A549 (cell line): Measurements from ENCODE around the gene DOCK11. TPM values are rescaled to one million over a fixed set of nuclear protein-coding genes. Genes with fewer than 3 reads are reported as not detected.
"Not testable (repeated sequence)": the region's sequence is repeated elsewhere in the genome, so short reads cannot be mapped to it uniquely, and the experiment has no call there.

Experiments used
- ATAC-seq, 2 experiments: fragments of 200-7000 bp in 1 of 2; fragments of >200 bp in 1 of 2; cut with Nextera tagmentation in 1 of 2; cut with Tn5 transposase in 1 of 2; 3 replicates each; pipeline versions ENCODE4 v1.8.0 to v1.9.1; 2018 to 2020; ENCODE audit warnings: mild to moderate bottlenecking in 1 of 2, moderate library complexity in 1 of 2
- CTCF ChIA-PET: fragments of 300-600 bp; sonication (Branson Sonifier 250); formaldehyde crosslinking; extraction: SDS; loops from one replicate; lab custom pipeline; 2021; ENCODE audit warnings: antibody characterized with exemption, inconsistent platforms; lab: Yijun Ruan, JAX
- POLR2A ChIA-PET: fragments of 350-600 bp; formaldehyde crosslinking; extraction: SDS; loops from one replicate; lab custom pipeline; 2021; ENCODE audit warnings: antibody characterized with exemption, inconsistent platforms; lab: Yijun Ruan, JAX
- DNase-seq, 2 experiments: peaks; one replicate each; pipeline versions ENCODE4 v3.0.0 to v3.0.0-alpha.2; 2011 to 2016; ENCODE audit warnings: low read depth in 1 of 2, low spot score in 1 of 2
- FAIRE-seq: peaks from 2 replicates; lab custom pipeline; 2011; peaks lifted over from hg19 to GRCh38; lab: Jason Lieb, UNC
- H3K27ac ChIP-seq, 2 experiments: fragments of >200 bp; sonication (Bioruptor Twin); formaldehyde crosslinking; 3 replicates each; pipeline ENCODE4 v1.5.1; 2016 to 2017
- H3K4me1 ChIP-seq: fragments of >200 bp; sonication (Bioruptor Twin); formaldehyde crosslinking; 3 replicates; pipeline ENCODE4 v1.6.1; 2016
- H3K4me2 ChIP-seq: fragments of >200 bp; sonication (Bioruptor Twin); formaldehyde crosslinking; 3 replicates; pipeline ENCODE4 v1.6.1; 2016
- H3K4me3 ChIP-seq: fragments of >200 bp; sonication (Bioruptor Twin); formaldehyde crosslinking; 3 replicates; pipeline ENCODE4 v1.5.1; 2016
- H3K9me3 ChIP-seq: fragments of >200 bp; sonication (Bioruptor Twin); formaldehyde crosslinking; 3 replicates; pipeline ENCODE4 v1.6.1; 2016
- CEBPB ChIP-seq, 2 experiments: fragments of >200 bp in 1 of 2; sonication (Bioruptor Twin) in 1 of 2; formaldehyde crosslinking in 1 of 2; IDR thresholded peaks; 2 replicates each; pipeline ENCODE4 v1.6.1; 2012 to 2016
- E2F6 ChIP-seq: IDR thresholded peaks from 2 replicates; pipeline ENCODE4 v1.6.1; 2012; ENCODE audit warnings: low read depth, borderline replicate concordance
- FOSL2 ChIP-seq, 2 experiments: fragments of 450-650 bp in 1 of 2; fragments of >200 bp in 1 of 2; sonication (Bioruptor Twin) in 1 of 2; formaldehyde crosslinking; IDR thresholded peaks; 2 replicates each; pipeline versions ENCODE4 v1.5.0 to v1.6.1; 2016 to 2020; ENCODE audit warnings: mild to moderate bottlenecking in 1 of 2, moderate library complexity in 1 of 2
- GATA3 ChIP-seq: IDR thresholded peaks from 2 replicates; pipeline ENCODE4 v1.6.1; 2012; ENCODE audit warnings: borderline replicate concordance
- HEYL ChIP-seq: fragments of 250-450 bp; sonication (Bioruptor Pico); IDR thresholded peaks from 2 replicates; pipeline ENCODE4 v1.8.0; 2021; ENCODE audit warnings: mild to moderate bottlenecking, moderate library complexity
- HOXA7 ChIP-seq: fragments of 250-450 bp; sonication (Bioruptor Pico); IDR thresholded peaks from 2 replicates; pipeline ENCODE4 v1.5.0; 2020; ENCODE audit warnings: mild to moderate bottlenecking, moderate library complexity
- HOXB13 ChIP-seq: fragments of 250-450 bp; sonication (Bioruptor Pico); IDR thresholded peaks from 2 replicates; pipeline ENCODE4 v1.5.0; 2020; ENCODE audit warnings: low read depth, mild to moderate bottlenecking, moderate library complexity
- JUN ChIP-seq, 2 experiments: fragments of >200 bp; sonication (Bioruptor Twin); formaldehyde crosslinking; IDR thresholded peaks; 2 replicates in 1 of 2; 3 replicates in 1 of 2; pipeline ENCODE4 v1.6.1; 2016 to 2017
- RCOR1 ChIP-seq: fragments of 150-350 bp; IDR thresholded peaks from 2 replicates; pipeline ENCODE4 v1.6.1; 2014; ENCODE audit warnings: antibody characterized with exemption, low read length, low read depth
- RFX5 ChIP-seq: fragments of 450-650 bp; IDR thresholded peaks from 2 replicates; pipeline ENCODE4 v1.7.1; 2014; ENCODE audit warnings: antibody characterized with exemption, mild to moderate bottlenecking, moderate library complexity
- TP53 ChIP-seq: fragments of 250-450 bp; sonication (Bioruptor Pico); IDR thresholded peaks from 2 replicates; pipeline ENCODE4 v1.5.0; 2021; ENCODE audit warnings: mild to moderate bottlenecking, moderate library complexity
- USF2 ChIP-seq: fragments of 450-650 bp; IDR thresholded peaks from 2 replicates; pipeline ENCODE4 v1.6.1; 2014; ENCODE audit warnings: antibody characterized with exemption
- WGBS: methylation state at CpG from one replicate; pipeline ENCODE4 v1.1.6; 2017; ENCODE audit errors: missing lambda C conversion rate; 5-methylcytosine and 5-hydroxymethylcytosine counted together
- polyA plus RNA-seq, 4 experiments: library from polyadenylated mRNA; depleted of rRNA in 3 of 4; stranded (reverse); fragments of >200 nt; fragmentation: RNase III in 1 of 4; extraction: RNeasy Plus Mini Kit Qiagen cat#74134 plus additional on column Dnase treatment in 1 of 4; gene quantifications; 2 replicates in 3 of 4; 3 replicates in 1 of 4; pipeline ENCODE4 v1.2.3, GENCODE V29; 2011 to 2017
- TF ChIP-seq, protein P1 (sequence below): fragments of >200 bp; sonication (Bioruptor Twin); formaldehyde crosslinking; IDR thresholded peaks from 2 replicates; pipeline ENCODE4 v1.6.1; 2016
- TF ChIP-seq, protein P2 (sequence below): fragments of >200 bp; sonication (Bioruptor Twin); formaldehyde crosslinking; IDR thresholded peaks from 3 replicates; pipeline ENCODE4 v1.5.1; 2016
- TF ChIP-seq, protein P3 (sequence below): fragments of 250-450 bp; sonication (Bioruptor Pico); IDR thresholded peaks from 2 replicates; pipeline ENCODE4 v1.5.0; 2020; ENCODE audit warnings: low read depth, mild to moderate bottlenecking, moderate library complexity
- TF ChIP-seq, protein P4 (sequence below): IDR thresholded peaks from 2 replicates; pipeline ENCODE4 v1.6.1; 2012

Gene DOCK11
- polyA plus RNA-seq, 2 of the 4 experiments (the other 2 are of a cell fraction), result 5.8 to 9.5 TPM

DNA sequence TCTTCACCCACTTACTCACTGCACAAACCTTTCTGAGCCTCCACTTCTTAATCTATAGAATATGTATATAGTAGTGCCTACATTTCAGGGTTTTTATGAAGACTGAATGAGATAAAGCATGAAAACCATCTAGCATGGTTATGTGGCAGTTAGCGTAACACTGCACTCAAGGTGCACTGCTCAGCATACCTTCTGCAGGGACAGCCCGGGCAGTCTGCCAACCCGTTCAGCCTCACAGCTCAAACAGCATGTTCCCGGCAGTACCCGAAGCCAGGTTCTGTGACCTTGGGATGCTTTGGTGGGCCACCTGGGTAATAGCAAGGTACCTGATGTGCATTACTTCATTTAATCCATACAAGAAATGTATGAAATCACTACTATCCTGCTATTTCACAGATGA is 81.4 kb downstream of the DOCK11 start (continued):
- no peak for TF ChIP-seq USF2

GRCh38 chrX:118579417-118579816 is 83.8 kb downstream of the DOCK11 start:
- Histone ChIP-seq H3K9me3 (no peaks in the 10 kb centered on the region), H3K4me3 (no peak overlapping the region), H3K4me1 (no peaks in the 10 kb centered on the region), H3K4me2 (no peak overlapping the region), H3K27ac (no peak overlapping the region)
- CTCF ChIA-PET, result no interaction called here
- DNase-seq (no peak), FAIRE-seq (no peak), ATAC-seq (no peak)
- TF ChIP-seq, protein P1, sequence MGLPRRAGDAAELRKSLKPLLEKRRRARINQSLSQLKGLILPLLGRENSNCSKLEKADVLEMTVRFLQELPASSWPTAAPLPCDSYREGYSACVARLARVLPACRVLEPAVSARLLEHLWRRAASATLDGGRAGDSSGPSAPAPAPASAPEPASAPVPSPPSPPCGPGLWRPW, result no peak
- TF ChIP-seq, protein P2, sequence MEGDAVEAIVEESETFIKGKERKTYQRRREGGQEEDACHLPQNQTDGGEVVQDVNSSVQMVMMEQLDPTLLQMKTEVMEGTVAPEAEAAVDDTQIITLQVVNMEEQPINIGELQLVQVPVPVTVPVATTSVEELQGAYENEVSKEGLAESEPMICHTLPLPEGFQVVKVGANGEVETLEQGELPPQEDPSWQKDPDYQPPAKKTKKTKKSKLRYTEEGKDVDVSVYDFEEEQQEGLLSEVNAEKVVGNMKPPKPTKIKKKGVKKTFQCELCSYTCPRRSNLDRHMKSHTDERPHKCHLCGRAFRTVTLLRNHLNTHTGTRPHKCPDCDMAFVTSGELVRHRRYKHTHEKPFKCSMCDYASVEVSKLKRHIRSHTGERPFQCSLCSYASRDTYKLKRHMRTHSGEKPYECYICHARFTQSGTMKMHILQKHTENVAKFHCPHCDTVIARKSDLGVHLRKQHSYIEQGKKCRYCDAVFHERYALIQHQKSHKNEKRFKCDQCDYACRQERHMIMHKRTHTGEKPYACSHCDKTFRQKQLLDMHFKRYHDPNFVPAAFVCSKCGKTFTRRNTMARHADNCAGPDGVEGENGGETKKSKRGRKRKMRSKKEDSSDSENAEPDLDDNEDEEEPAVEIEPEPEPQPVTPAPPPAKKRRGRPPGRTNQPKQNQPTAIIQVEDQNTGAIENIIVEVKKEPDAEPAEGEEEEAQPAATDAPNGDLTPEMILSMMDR, result no peak
- TF ChIP-seq, protein P3, sequence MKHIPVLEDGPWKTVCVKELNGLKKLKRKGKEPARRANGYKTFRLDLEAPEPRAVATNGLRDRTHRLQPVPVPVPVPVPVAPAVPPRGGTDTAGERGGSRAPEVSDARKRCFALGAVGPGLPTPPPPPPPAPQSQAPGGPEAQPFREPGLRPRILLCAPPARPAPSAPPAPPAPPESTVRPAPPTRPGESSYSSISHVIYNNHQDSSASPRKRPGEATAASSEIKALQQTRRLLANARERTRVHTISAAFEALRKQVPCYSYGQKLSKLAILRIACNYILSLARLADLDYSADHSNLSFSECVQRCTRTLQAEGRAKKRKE (CRISPR knock-in tag), result no peak
- no peak for TF ChIP-seq CEBPB (IDR thresholded peaks at IDR 0.05)
- no peak for TF ChIP-seq FOSL2 (IDR thresholded peaks at IDR 0.05)
- no peak for TF ChIP-seq FOSL2 (CRISPR knock-in tag; IDR thresholded peaks at IDR 0.05)
- no peak for TF ChIP-seq RCOR1
- TF ChIP-seq HOXA7 (CRISPR knock-in tag), result no peak
- WGBS, result 9% methylated on average over 1 of the region's 1 CpG
- POLR2A ChIA-PET, result no interaction called here

- FAIRE-seq, ATAC-seq, POLR2A ChIA-PET, CTCF ChIA-PET, DNase-seq, H3K9me3 ChIP-seq, H3K4me2 ChIP-seq, H3K4me3 ChIP-seq, H3K4me1 ChIP-seq, H3K27ac ChIP-seq: not testable (repeated sequence)
- WGBS, result 94% methylated on average over 3 of the region's 3 CpGs
Measured at GRCh38 chrX:118582926-118583325, 87.3 kb downstream of the DOCK11 start.

GRCh38 chrX:118583781-118584180 is 88.2 kb downstream of the DOCK11 start:
- Histone ChIP-seq H3K9me3 (no peaks in the 10 kb centered on the region), H3K4me3 (no peak overlapping the region), H3K27ac (no peak overlapping the region), H3K4me2 (no peak overlapping the region), H3K4me1 (no peaks in the 10 kb centered on the region)
- no peak for DNase-seq
- WGBS, result 92% methylated on average over 4 of the region's 4 CpGs
- no peak for ATAC-seq
- no peak for FAIRE-seq
- ChIA-PET CTCF (interaction anchor here (1.0 kb wide), 1 partner anchor 16 kb away, joined by 3 read pairs; no protein-coding TSS in a partner anchor), POLR2A (no interaction called here)
- TF ChIP-seq, protein P1, result no peak
- TF ChIP-seq RFX5 (no peak), JUN (IDR thresholded peaks at IDR 0.05) (no peak), E2F6 (no peak), HEYL (CRISPR knock-in tag) (no peak), GATA3 (no peak), HOXB13 (CRISPR knock-in tag) (no peak), TP53 (no peak)
- TF ChIP-seq, protein P4, sequence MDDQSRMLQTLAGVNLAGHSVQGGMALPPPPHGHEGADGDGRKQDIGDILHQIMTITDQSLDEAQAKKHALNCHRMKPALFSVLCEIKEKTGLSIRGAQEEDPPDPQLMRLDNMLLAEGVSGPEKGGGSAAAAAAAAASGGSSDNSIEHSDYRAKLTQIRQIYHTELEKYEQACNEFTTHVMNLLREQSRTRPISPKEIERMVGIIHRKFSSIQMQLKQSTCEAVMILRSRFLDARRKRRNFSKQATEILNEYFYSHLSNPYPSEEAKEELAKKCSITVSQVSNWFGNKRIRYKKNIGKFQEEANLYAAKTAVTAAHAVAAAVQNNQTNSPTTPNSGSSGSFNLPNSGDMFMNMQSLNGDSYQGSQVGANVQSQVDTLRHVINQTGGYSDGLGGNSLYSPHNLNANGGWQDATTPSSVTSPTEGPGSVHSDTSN, result no peak
